GM18868 (cell line): ENCODE results near the gene ZBTB34.

Source experiments
- ATAC-seq: cut with Tn5 transposase; IDR thresholded peaks from one replicate; pipeline ENCODE4 v1.9.1; 2021; ENCODE audit warnings: mild to moderate bottlenecking, moderate library complexity; ENCODE audit not compliant: unreplicated experiment

Gene ZBTB34

DNA sequence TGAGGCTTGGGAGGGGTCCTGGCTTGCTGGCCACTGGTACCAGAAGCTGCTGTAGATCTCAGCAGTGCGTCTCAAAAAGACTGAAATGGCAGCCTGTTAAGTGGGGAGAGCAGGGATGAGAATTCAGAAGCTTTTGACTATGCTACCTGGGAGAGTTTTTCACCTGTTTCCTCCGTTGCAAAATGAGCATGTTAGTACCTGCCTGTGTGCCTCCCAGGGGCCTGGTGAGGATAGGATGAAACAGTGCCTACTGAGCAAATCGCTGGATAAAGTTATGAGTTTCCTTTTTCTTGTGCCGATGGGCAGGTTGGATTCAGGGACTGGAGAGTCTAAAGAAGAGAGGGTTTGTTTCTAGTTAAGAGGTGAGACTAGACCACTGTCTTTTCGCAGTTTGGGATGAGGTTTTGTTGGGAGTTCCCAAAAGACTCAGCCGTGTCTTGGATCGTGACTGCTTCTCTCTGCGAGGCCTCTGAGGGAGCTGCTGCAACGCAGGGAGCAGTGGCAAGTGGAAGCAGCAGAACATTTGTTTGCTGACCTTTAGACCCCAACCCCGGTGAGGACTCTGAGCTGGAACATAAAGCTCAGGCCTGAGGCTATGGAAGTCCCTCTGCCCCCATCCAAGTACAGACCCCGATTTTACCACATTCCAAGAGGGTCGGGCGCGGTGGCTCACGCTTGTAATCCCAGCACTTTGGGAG, 55.6 kb downstream of the ZBTB34 start:
- no peak for ATAC-seq

DNA sequence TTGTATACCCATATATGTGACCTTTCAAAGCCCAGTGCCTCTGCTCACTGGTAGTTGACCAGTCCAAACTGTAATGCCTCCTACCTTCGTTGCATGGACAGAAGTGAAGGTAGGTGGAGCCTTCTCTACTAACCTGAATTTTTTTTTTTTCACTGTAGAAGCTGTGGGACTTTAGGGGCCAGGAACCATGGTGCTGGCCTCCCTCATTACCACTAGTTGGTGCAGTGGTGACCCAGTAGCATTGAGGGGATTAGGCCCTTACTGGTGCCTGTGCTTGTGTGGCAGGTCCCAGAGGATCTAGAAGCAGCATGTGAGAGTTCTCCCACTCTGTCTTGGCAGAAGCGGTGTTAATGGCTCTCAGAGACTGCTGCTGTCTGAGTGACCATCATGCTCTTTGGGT, 56.5 kb downstream of the ZBTB34 start:
- no peak for ATAC-seq

GRCh38 chr9:126919193-126919592, 58.8 kb downstream of the ZBTB34 start:
- ATAC-seq, result no peak

- no peak for ATAC-seq
Measured at GRCh38 chr9:126925876-126926275, 65.4 kb downstream of the ZBTB34 start.

- ATAC-seq, result no peak
Measured at GRCh38 chr9:126926364-126926763, 65.9 kb downstream of the ZBTB34 start.

DNA sequence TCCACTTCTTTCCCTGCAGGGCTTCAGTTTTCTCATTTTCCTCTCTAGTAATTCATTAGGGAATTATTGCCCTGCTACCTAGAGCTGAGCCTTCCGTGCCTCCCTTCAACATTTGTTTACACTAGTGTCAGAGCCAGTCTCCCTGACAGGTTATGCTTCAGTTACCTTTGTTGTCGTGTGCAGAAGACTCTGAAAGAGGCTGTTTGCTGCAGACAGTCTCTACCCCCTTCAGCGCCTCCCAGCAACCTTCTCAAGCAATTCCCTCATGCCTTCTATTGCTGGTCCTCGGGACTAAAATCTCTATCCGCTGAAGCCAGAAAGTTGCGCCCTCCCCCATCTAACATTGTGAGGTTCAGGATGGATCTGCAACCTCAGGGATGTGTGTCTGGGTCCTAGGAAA, 67.0 kb downstream of the ZBTB34 start:
- no peak for ATAC-seq

GRCh38 chr9:126932871-126933321, 72.5 kb downstream of the ZBTB34 start:
- no peak for ATAC-seq

DNA sequence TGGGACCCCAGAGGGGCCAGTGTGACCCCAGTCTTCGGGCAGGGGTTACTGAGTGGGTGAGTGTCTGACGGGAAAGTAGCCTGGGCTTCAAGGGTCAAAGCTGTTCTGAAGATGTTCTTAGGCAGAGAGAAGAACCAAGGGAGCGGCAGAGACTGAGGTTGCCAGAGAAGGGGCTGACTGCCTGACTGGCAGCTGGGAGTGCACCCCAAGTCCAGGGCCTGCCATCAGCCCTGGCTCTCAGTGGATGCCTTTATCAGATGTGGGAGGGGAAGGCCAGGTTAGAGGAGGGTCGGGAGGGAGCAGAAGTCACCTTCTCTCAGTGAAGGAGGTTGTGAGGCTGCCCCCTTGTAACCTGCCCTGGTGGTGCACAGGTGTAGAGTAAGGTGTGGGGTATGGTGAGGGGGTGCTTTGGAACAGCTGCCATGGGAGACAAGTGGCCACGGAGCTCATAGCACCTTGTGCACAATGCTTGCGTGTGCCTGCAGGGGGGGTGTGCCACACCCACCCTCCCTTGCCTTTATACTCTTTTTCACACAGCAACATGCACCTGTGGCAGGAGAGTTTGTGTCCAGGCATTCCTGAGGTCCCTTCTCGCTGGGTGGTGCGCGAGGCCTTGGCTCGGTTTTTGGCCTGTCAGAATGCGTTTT, 73.0 kb downstream of the ZBTB34 start:
- ATAC-seq, result no peak

- no peak for ATAC-seq
Measured at GRCh38 chr9:126934441-126934840, 74.0 kb downstream of the ZBTB34 start.
